Subcutaneous abdominal adipose tissue (tissue), 5 donors: Measurements from ENCODE around the gene PEX12.
"Not testable (repeated sequence)": the region's sequence is repeated elsewhere in the genome, so short reads cannot be mapped to it uniquely, and the experiment has no call there.

ENCODE experiments used
- H3K27ac ChIP-seq: one replicate; pipeline ENCODE4 v1.7.0; 2013; ENCODE audit warnings: low read depth, mild to moderate bottlenecking, inconsistent platforms, low read length, moderate library complexity
- H3K27me3 ChIP-seq, 5 donors: one replicate each; pipeline ENCODE4 v1.7.0; 2013; ENCODE audit warnings: low read length in 5 of 5, inconsistent platforms in 1 of 5; ENCODE audit not compliant: control insufficient read depth in 5 of 5, insufficient read depth in 4 of 5
- H3K36me3 ChIP-seq, 5 donors: one replicate each; pipeline ENCODE4 v1.7.0; 2013; ENCODE audit warnings: low read length in 5 of 5; ENCODE audit not compliant: control insufficient read depth in 5 of 5, insufficient read depth in 5 of 5
- H3K4me1 ChIP-seq, 5 donors: one replicate each; pipeline ENCODE4 v1.7.0; 2013; ENCODE audit warnings: low read length in 5 of 5, mild to moderate bottlenecking in 3 of 5, moderate library complexity in 1 of 5; ENCODE audit not compliant: control insufficient read depth in 5 of 5, insufficient read depth in 5 of 5
- H3K4me3 ChIP-seq, 5 donors: one replicate each; pipeline ENCODE4 v1.7.0; 2013; ENCODE audit warnings: low read length in 5 of 5, low read depth in 1 of 5
- H3K9ac ChIP-seq, 5 donors: one replicate each; pipeline ENCODE4 v1.7.0; 2013; ENCODE audit warnings: low read length in 5 of 5, mild to moderate bottlenecking in 4 of 5, moderate library complexity in 3 of 5
- H3K9me3 ChIP-seq, 5 donors: one replicate each; pipeline ENCODE4 v1.7.0; 2013; ENCODE audit warnings: low read length in 5 of 5; ENCODE audit not compliant: control insufficient read depth in 5 of 5
- donor health status: healthy.
- donor health status: healthy.
- donor health status: healthy.
- donor health status: healthy.
- donor health status: healthy.

Gene PEX12

GRCh38 chr17:35541434-35541833 lies 36.9 kb downstream of the PEX12 start:
- H3K9ac ChIP-seq: peak overlapping the region in 4 of 5 donors; percentile 2 to 62 (median 46)
- H3K4me3 ChIP-seq: peak overlapping the region in 4 of 5 donors; percentile 66 to 71 (median 68)
- peak overlapping the region; percentile 80 for H3K27ac ChIP-seq
- H3K36me3 ChIP-seq: no peaks in the 10 kb centered on the region
- H3K4me1 ChIP-seq: peaks cover 0 to 61% (median 32%) of the 10 kb centered on the region in 5 donors
- H3K9me3 ChIP-seq: no peaks in the 10 kb centered on the region
- no peaks in the 10 kb centered on the region for H3K27me3 ChIP-seq

GRCh38 chr17:35540589-35541404 lies 37.6 kb downstream of the PEX12 start:
- Histone ChIP-seq H3K27ac (peak overlapping the region; percentile 80), H3K36me3 (no peaks in the 10 kb centered on the region), H3K27me3 (no peaks in the 10 kb centered on the region), H3K9me3 (no peaks in the 10 kb centered on the region), H3K4me1 (peaks cover 0 to 66% (median 32%) of the 10 kb centered on the region in 5 donors), H3K9ac (peak overlapping the region in 4 of 5 donors; percentile 2 to 62 (median 56)), H3K4me3 (peak overlapping the region; percentile 65 to 71 (median 67))

- peak overlapping the region in 3 of 5 donors; percentile 3 to 28 (median 12) for H3K4me3 ChIP-seq
- no peaks in the 10 kb centered on the region for H3K36me3 ChIP-seq
- H3K4me1 ChIP-seq: peaks cover 0 to 70% (median 32%) of the 10 kb centered on the region in 5 donors
- no peaks in the 10 kb centered on the region for H3K27me3 ChIP-seq
- no peaks in the 10 kb centered on the region for H3K9me3 ChIP-seq
- H3K27ac ChIP-seq: peak overlapping the region; percentile 59
- H3K9ac ChIP-seq: peak overlapping the region in 3 of 5 donors; percentile 5 to 56 (median 44)
Measured at GRCh38 chr17:35539659-35540026, 38.7 kb downstream of the PEX12 start.

- Histone ChIP-seq H3K27ac (peak within 1 kb of the TSS; percentile 73), H3K36me3 (no peaks in the 10 kb centered on the region), H3K27me3 (no peaks in the 10 kb centered on the region), H3K4me3 (peak within 1 kb of the TSS in 4 of 5 donors; percentile 35 to 53 (median 46)), H3K9ac (peak within 1 kb of the TSS in 4 of 5 donors; percentile 31 to 72 (median 44)), H3K4me1 (peaks cover 0 to 70% (median 32%) of the 10 kb centered on the region in 5 donors), H3K9me3 (no peaks in the 10 kb centered on the region)
Measured at GRCh38 chr17:35537601-35538141, 40.7 kb downstream of the PEX12 start, which contains the start of gene SLFN12L. Gene SLFN12L, minus strand, starts transcription at chr17:35537678. Its CDS starts 15,314 bp downstream, at chr17:35522364.

GRCh38 chr17:35536664-35537171 lies 41.7 kb downstream of the PEX12 start:
- peak overlapping the region in 3 of 5 donors; percentile 31 to 72 (median 33) for H3K9ac ChIP-seq
- H3K4me1 ChIP-seq: peaks cover 0 to 65% (median 32%) of the 10 kb centered on the region in 5 donors

GRCh38 chr17:35535406-35535805 lies 43.0 kb downstream of the PEX12 start:
- H3K4me3 ChIP-seq, H3K27ac ChIP-seq, H3K9me3 ChIP-seq, H3K36me3 ChIP-seq, H3K9ac ChIP-seq, H3K27me3 ChIP-seq: not testable (repeated sequence)
- peaks cover 0 to 55% (median 30%) of the 10 kb centered on the region in 5 donors for H3K4me1 ChIP-seq

More at GRCh38 chr17:35536664-35537171, 41.7 kb downstream of the PEX12 start:
- Histone ChIP-seq H3K27me3 (no peaks in the 10 kb centered on the region), H3K36me3 (no peaks in the 10 kb centered on the region), H3K4me3 (peak overlapping the region in 4 of 5 donors; percentile 35 to 53 (median 46)), H3K9me3 (no peaks in the 10 kb centered on the region), H3K27ac (peak overlapping the region; percentile 73)

- no peaks in the 10 kb centered on the region for H3K9me3 ChIP-seq
- H3K9ac ChIP-seq: no peak overlapping the region
- peaks cover 0 to 47% (median 23%) of the 10 kb centered on the region in 5 donors for H3K4me1 ChIP-seq
- no peaks in the 10 kb centered on the region for H3K27me3 ChIP-seq
- H3K36me3 ChIP-seq: no peaks in the 10 kb centered on the region
- peak overlapping the region; percentile 3 for H3K27ac ChIP-seq
- peak overlapping the region in 2 of 5 donors; percentile 7 to 24 for H3K4me3 ChIP-seq
Measured at GRCh38 chr17:35534576-35535093, 43.7 kb downstream of the PEX12 start.

- Histone ChIP-seq H3K4me1 (peaks cover 0 to 16% (median 0%) of the 10 kb centered on the region in 5 donors), H3K9me3 (no peaks in the 10 kb centered on the region), H3K9ac (no peak overlapping the region), H3K36me3 (no peaks in the 10 kb centered on the region), H3K27ac (no peak overlapping the region), H3K27me3 (no peaks in the 10 kb centered on the region), H3K4me3 (no peak overlapping the region)
Measured at GRCh38 chr17:35531160-35531559, 47.2 kb downstream of the PEX12 start.

- peaks cover 0 to 13% (median 0%) of the 10 kb centered on the region in 5 donors for H3K4me1 ChIP-seq
- no peaks in the 10 kb centered on the region for H3K36me3 ChIP-seq
- no peak overlapping the region for H3K4me3 ChIP-seq
- no peaks in the 10 kb centered on the region for H3K9me3 ChIP-seq
- H3K9ac ChIP-seq: no peak overlapping the region
- no peak overlapping the region for H3K27ac ChIP-seq
- no peaks in the 10 kb centered on the region for H3K27me3 ChIP-seq
Measured at GRCh38 chr17:35529866-35530265, 48.5 kb downstream of the PEX12 start.
